HepG2 (cell line): ENCODE data around the gene NAPB. TPM values are rescaled to one million over a fixed set of nuclear protein-coding genes. Genes with fewer than 3 reads are reported as not detected.

Source experiments
- ARHGAP35 ChIP-seq: sonication (generic); formaldehyde crosslinking; IDR thresholded peaks from 2 replicates; pipeline ENCODE4 v1.9.0; 2022; ENCODE audit warnings: mild to moderate bottlenecking, inconsistent platforms, moderate library complexity, missing genetic modification reagents, borderline replicate concordance
- CCDC6 ChIP-seq: sonication (generic); formaldehyde crosslinking; IDR thresholded peaks from 2 replicates; pipeline ENCODE4 v1.8.1; 2022; ENCODE audit warnings: mild to moderate bottlenecking, missing genetic modification reagents, moderate library complexity
- CSRNP1 ChIP-seq: sonication (generic); formaldehyde crosslinking; IDR thresholded peaks from 2 replicates; pipeline ENCODE4 v1.8.1; 2023; ENCODE audit warnings: mild to moderate bottlenecking, missing genetic modification reagents
- ELF1 ChIP-seq: sonication (generic); formaldehyde crosslinking; IDR thresholded peaks from 2 replicates; pipeline ENCODE4 v1.4.0; 2020; ENCODE audit warnings: missing genetic modification reagents
- FOXK2 ChIP-seq: fragments of 450-650 bp; IDR thresholded peaks from 2 replicates; pipeline ENCODE4 v1.6.1; 2016
- GATAD2A ChIP-seq: IDR thresholded peaks from 2 replicates; pipeline ENCODE4 v1.6.1; 2016
- HDAC6 ChIP-seq: fragments of 200-600 bp; sonication (generic); IDR thresholded peaks from 2 replicates; pipeline ENCODE4 v1.7.0; 2017; ENCODE audit warnings: mild to moderate bottlenecking, antibody characterized with exemption, low read length, low read depth
- HIC2 ChIP-seq: sonication (generic); formaldehyde crosslinking; IDR thresholded peaks from 2 replicates; pipeline ENCODE4 v1.9.0; 2022; ENCODE audit warnings: low read depth, missing genetic modification reagents
- HNRNPUL1 ChIP-seq: fragments of 200-400 bp; formaldehyde crosslinking; IDR thresholded peaks from 2 replicates; pipeline ENCODE4 v1.6.1; 2017; ENCODE audit warnings: low read depth, mild to moderate bottlenecking, low read length, moderate library complexity
- HOXA7 ChIP-seq: sonication (generic); formaldehyde crosslinking; IDR thresholded peaks from 2 replicates; pipeline ENCODE4 v1.8.1; 2022; ENCODE audit warnings: mild to moderate bottlenecking, missing genetic modification reagents, moderate library complexity
- ISX ChIP-seq: sonication (generic); formaldehyde crosslinking; conservative IDR thresholded peaks from 2 replicates; pipeline ENCODE4 v1.5.0; 2020; ENCODE audit warnings: missing genetic modification reagents
- MEIS1 ChIP-seq: sonication (generic); formaldehyde crosslinking; IDR thresholded peaks from 2 replicates; pipeline ENCODE4 v1.9.0; 2021; ENCODE audit warnings: mild to moderate bottlenecking, missing genetic modification reagents, moderate library complexity, borderline replicate concordance
- PAF1 ChIP-seq: IDR thresholded peaks from 2 replicates; pipeline ENCODE4 v1.6.1; 2016; ENCODE audit warnings: missing genetic modification reagents, missing compliant biosample characterization
- RELA ChIP-seq: sonication (generic); formaldehyde crosslinking; IDR thresholded peaks from 2 replicates; pipeline ENCODE4 v1.4.0; 2020; ENCODE audit warnings: missing genetic modification reagents
- SALL2 ChIP-seq: sonication (generic); formaldehyde crosslinking; IDR thresholded peaks from 2 replicates; pipeline ENCODE4 v1.8.1; 2023; ENCODE audit warnings: mild to moderate bottlenecking, missing genetic modification reagents, inconsistent platforms
- SPEN ChIP-seq: sonication (generic); formaldehyde crosslinking; IDR thresholded peaks from 2 replicates; pipeline ENCODE4 v1.5.1; 2020; ENCODE audit warnings: low read depth, mild to moderate bottlenecking, missing genetic modification reagents
- TP53 ChIP-seq: sonication (generic); formaldehyde crosslinking; conservative IDR thresholded peaks from 2 replicates; pipeline ENCODE4 v1.4.0; 2020; ENCODE audit warnings: missing genetic modification reagents
- ZFYVE20 ChIP-seq: sonication (generic); formaldehyde crosslinking; IDR thresholded peaks from 2 replicates; pipeline ENCODE4 v1.8.0; 2023; ENCODE audit warnings: low read depth, mild to moderate bottlenecking, moderate library complexity, missing genetic modification reagents, borderline replicate concordance
- ZNF180 ChIP-seq: sonication (generic); formaldehyde crosslinking; IDR thresholded peaks from 2 replicates; pipeline ENCODE4 v1.4.0; 2020; ENCODE audit warnings: low read depth, missing genetic modification reagents, borderline replicate concordance
- ZNF256 ChIP-seq: sonication (generic); formaldehyde crosslinking; conservative IDR thresholded peaks from 2 replicates; pipeline ENCODE4 v1.4.0; 2020; ENCODE audit warnings: missing genetic modification reagents
- ZNF615 ChIP-seq: sonication (generic); formaldehyde crosslinking; IDR thresholded peaks from 2 replicates; pipeline ENCODE4 v1.5.0; 2020; ENCODE audit warnings: mild to moderate bottlenecking, missing genetic modification reagents, borderline replicate concordance
- ZNF7 ChIP-seq: IDR thresholded peaks from 2 replicates; pipeline ENCODE4 v1.6.1; 2016; ENCODE audit warnings: missing biosample characterization, missing genetic modification reagents
- ZSCAN12 ChIP-seq: sonication (generic); formaldehyde crosslinking; IDR thresholded peaks from 2 replicates; pipeline ENCODE4 v1.9.0; 2021; ENCODE audit warnings: mild to moderate bottlenecking, missing genetic modification reagents
- ZZZ3 ChIP-seq: sonication (generic); formaldehyde crosslinking; IDR thresholded peaks from 2 replicates; pipeline ENCODE4 v1.4.0; 2020; ENCODE audit warnings: missing genetic modification reagents, mild to moderate bottlenecking, borderline replicate concordance
- polyA plus RNA-seq, 8 experiments: library from polyadenylated mRNA; depleted of rRNA in 3 of 8; stranded (reverse) in 7 of 8; unstranded in 1 of 8; fragments of >200 nt; fragmentation: Illumina TruSeq in 4 of 8; extraction: Trizol in 4 of 8; gene quantifications; 2 replicates each; pipeline versions ENCODE4 v1.2.1 to v1.2.3, GENCODE V29; 2011 to 2016; ENCODE audit warnings: low read depth in 4 of 8, missing spikeins in 1 of 8, mixed read lengths in 1 of 8; ENCODE audit not compliant: insufficient read depth in 1 of 8
- total RNA-seq, 5 experiments: library from RNA; depleted of rRNA; stranded (reverse); fragments of >200 nt; fragmentation: Illumina TruSeq; extraction: Trizol; gene quantifications; 2 replicates each; pipeline ENCODE4 v1.2.3, GENCODE V29; 2016; ENCODE audit warnings: low read depth in 1 of 5

The NAPB gene
- total and polyA plus RNA-seq, 2 of the 13 experiments (the other 11 are each of a cell fraction or from before 2014, with no cell fraction given) = 15.2 to 16.1 TPM

- TF ChIP-seq HIC2 (CRISPR knock-in tag) (no peak), ZNF615 (CRISPR knock-in tag) (no peak), ZSCAN12 (CRISPR knock-in tag) (0 out of 2 replicates have a peak, but pooled peaks have one; percentile 40), ZZZ3 (CRISPR knock-in tag) (no peak), ZNF180 (CRISPR knock-in tag) (no peak), ZFYVE20 (no peak), RELA (CRISPR knock-in tag) (peak; percentile 91), HOXA7 (CRISPR knock-in tag) (no peak), ZNF7 (no peak), TP53 (no peak; the same call in none of the 2 replicates), ARHGAP35 (CRISPR knock-in tag) (peak; percentile 93), GATAD2A (peak; percentile 54), SPEN (CRISPR knock-in tag) (peak; percentile 96), HNRNPUL1 (peak; percentile 78), ISX (CRISPR knock-in tag) (no peak; the same call in 1 of the 2 replicates), MEIS1 (CRISPR knock-in tag) (no peak), HDAC6 (no peak), ELF1 (CRISPR knock-in tag) (peak; percentile 76), SALL2 (CRISPR knock-in tag) (peak; percentile 90), ZNF256 (CRISPR knock-in tag) (no peak), FOXK2 (no peak), CSRNP1 (CRISPR knock-in tag) (no peak; the same call in none of the 2 replicates), PAF1 (CRISPR knock-in tag) (no peak), CCDC6 (peak; percentile 72; the same call in 1 of the 2 replicates)
Measured at GRCh38 chr20:23420943-23421931, at the start of gene NAPB (continued).
